Measurements from ENCODE around the gene CGA.

The CGA gene

DNA sequence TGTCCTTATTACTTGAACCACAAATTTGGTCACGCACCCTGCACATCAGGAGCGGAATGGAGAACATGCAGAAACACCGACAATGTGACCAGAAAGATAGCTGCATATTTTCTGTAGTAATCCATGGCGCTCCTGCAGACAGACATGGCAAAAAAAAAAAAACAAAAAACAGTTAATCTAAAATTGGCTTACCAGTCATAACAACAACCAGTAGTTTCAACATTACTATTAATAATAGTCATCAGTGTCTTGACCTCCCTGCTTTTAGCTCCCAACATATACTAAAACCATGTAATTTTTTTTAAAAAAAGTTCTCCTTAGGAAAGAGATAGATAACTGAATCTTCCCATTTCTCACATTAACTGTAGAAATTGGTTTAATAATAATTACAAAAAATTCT is 6.8 kb downstream of the CGA start:
- Histone ChIP-seq H3K27ac (ENCODE audit: low read length, poor library complexity, severe bottlenecking) (no peak overlapping the region), H3K4me1 (ENCODE audit: control insufficient read depth, insufficient read depth, low read depth, low read length) (no peaks in the 10 kb centered on the region), H3K4ac (ENCODE audit: low read depth in 1 of 2, low read length in 2 of 2) (no peak overlapping the region), H3K9me3 (ENCODE audit: control insufficient read depth, low read length) (no peaks in the 10 kb centered on the region), H3K36me3 (ENCODE audit: control insufficient read depth in 1 of 2, insufficient read depth in 2 of 2, low read depth in 1 of 2, low read length in 2 of 2) (no peaks in the 10 kb centered on the region), H3K79me1 (replicated peaks; ENCODE audit: low read length, poor library complexity, severe bottlenecking) (no peaks in the 10 kb centered on the region), H3K18ac (ENCODE audit: low read depth in 1 of 2, low read length in 2 of 2) (no peak overlapping the region), H3K9ac (ENCODE audit: low read length) (no peak overlapping the region), H4K91ac (ENCODE audit: low read length) (no peak overlapping the region), H3K27me3 (ENCODE audit: control insufficient read depth in 1 of 2, insufficient read depth in 1 of 2, low read length in 2 of 2) (peaks cover 0 to 7% of the 10 kb centered on the region in 2 experiments), H3K14ac (ENCODE audit: low read length in 2 of 2) (no peak overlapping the region), H3K4me2 (ENCODE audit: low read length, poor library complexity, severe bottlenecking) (no peak overlapping the region), H3K23ac (ENCODE audit: low read length in 2 of 2) (no peak overlapping the region), H3K4me3 (ENCODE audit: insufficient read depth in 1 of 2, low read depth in 1 of 2, low read length in 2 of 2) (no peak overlapping the region), H2BK5ac (ENCODE audit: low read depth, low read length, poor library complexity, severe bottlenecking) (no peak overlapping the region), H2AFZ (ENCODE audit: low read depth, low read length) (no peak overlapping the region), H4K8ac (ENCODE audit: low read length) (no peak overlapping the region), H2BK120ac (ENCODE audit: low read depth, low read length) (no peak overlapping the region), H2AK5ac (ENCODE audit: low read length, severe bottlenecking) (no peak overlapping the region), H2BK12ac (ENCODE audit: low read length in 2 of 2) (no peak overlapping the region), H2BK15ac (ENCODE audit: low read depth, poor library complexity, severe bottlenecking) (no peak overlapping the region)
- DNase-seq, result no peak
- 82% methylated on average over 4 of the region's 4 CpGs for WGBS

GRCh38 chr6:87082160-87082721 is 12.7 kb downstream of the CGA start:
- Histone ChIP-seq H3K4me2 (ENCODE audit: low read length, poor library complexity, severe bottlenecking) (no peak overlapping the region), H4K8ac (ENCODE audit: low read length) (no peak overlapping the region), H3K9me3 (ENCODE audit: control insufficient read depth, low read length) (no peaks in the 10 kb centered on the region), H2AK5ac (ENCODE audit: low read length, severe bottlenecking) (no peak overlapping the region), H4K91ac (ENCODE audit: low read length) (no peak overlapping the region), H2BK15ac (ENCODE audit: low read depth, poor library complexity, severe bottlenecking) (no peak overlapping the region), H2AFZ (ENCODE audit: low read depth, low read length) (no peak overlapping the region), H3K4ac (ENCODE audit: low read depth in 1 of 2, low read length in 2 of 2) (no peak overlapping the region), H3K4me1 (ENCODE audit: control insufficient read depth, insufficient read depth, low read depth, low read length) (no peaks in the 10 kb centered on the region), H3K18ac (ENCODE audit: low read depth in 1 of 2, low read length in 2 of 2) (no peak overlapping the region), H3K79me1 (replicated peaks; ENCODE audit: low read length, poor library complexity, severe bottlenecking) (no peaks in the 10 kb centered on the region), H3K4me3 (ENCODE audit: insufficient read depth in 1 of 2, low read depth in 1 of 2, low read length in 2 of 2) (no peak overlapping the region), H3K36me3 (ENCODE audit: control insufficient read depth in 1 of 2, insufficient read depth in 2 of 2, low read depth in 1 of 2, low read length in 2 of 2) (no peaks in the 10 kb centered on the region), H2BK12ac (ENCODE audit: low read length in 2 of 2) (no peak overlapping the region), H2BK120ac (ENCODE audit: low read depth, low read length) (no peak overlapping the region), H3K14ac (ENCODE audit: low read length in 2 of 2) (no peak overlapping the region), H3K27ac (ENCODE audit: low read length, poor library complexity, severe bottlenecking) (no peak overlapping the region), H2BK5ac (ENCODE audit: low read depth, low read length, poor library complexity, severe bottlenecking) (no peak overlapping the region), H3K27me3 (ENCODE audit: control insufficient read depth in 1 of 2, insufficient read depth in 1 of 2, low read length in 2 of 2) (peaks cover 0 to 34% of the 10 kb centered on the region in 2 experiments), H3K9ac (ENCODE audit: low read length) (no peak overlapping the region), H3K23ac (ENCODE audit: low read length in 2 of 2) (no peak overlapping the region)
- 71% methylated on average over 1 of the region's 2 CpGs for WGBS
- DNase-seq, result no peak

DNA sequence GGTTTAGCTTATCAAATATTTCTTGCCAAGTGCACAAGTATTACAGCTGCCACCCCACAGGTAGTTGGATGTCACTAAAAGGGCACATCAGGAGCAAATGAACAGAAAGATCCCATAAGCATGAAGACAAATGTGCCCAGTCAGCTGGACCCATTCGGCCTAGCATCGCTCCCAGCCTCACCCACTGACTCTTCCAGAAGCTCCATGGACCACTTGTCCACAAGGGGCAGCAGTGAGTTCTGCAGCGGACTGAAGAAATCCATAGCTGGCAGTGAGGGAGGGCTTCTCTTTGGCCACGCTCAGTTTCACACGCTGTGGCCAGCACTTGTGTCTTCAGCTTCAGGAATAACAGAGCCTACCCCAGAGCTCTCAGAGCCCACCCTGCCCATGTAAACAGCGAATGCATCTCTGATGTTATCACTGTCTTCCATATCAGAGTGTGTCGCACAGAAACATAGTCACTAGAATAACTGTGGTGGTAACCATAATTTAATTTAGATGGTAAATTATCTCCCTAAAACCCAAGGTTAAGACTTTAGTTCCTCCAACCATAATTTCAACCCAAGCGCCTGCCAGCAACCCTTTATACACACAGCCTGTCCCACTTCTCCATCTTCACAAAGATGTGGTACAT is 15.8 kb downstream of the CGA start:
- no peak overlapping the region for H2BK120ac ChIP-seq (ENCODE audit: low read depth, low read length)
- H3K27ac ChIP-seq (ENCODE audit: low read length, poor library complexity, severe bottlenecking), result no peak overlapping the region
- H3K27me3 ChIP-seq (ENCODE audit: control insufficient read depth in 1 of 2, insufficient read depth in 1 of 2, low read length in 2 of 2), result peaks cover 0 to 31% of the 10 kb centered on the region in 2 experiments
- H2AK5ac ChIP-seq (ENCODE audit: low read length, severe bottlenecking), result no peak overlapping the region
- H3K4me1 ChIP-seq (ENCODE audit: control insufficient read depth, insufficient read depth, low read depth, low read length), result peaks cover 3% of the 10 kb centered on the region
- no peak overlapping the region for H3K4me3 ChIP-seq (ENCODE audit: insufficient read depth in 1 of 2, low read depth in 1 of 2, low read length in 2 of 2)
- no peak overlapping the region for H3K23ac ChIP-seq (ENCODE audit: low read length in 2 of 2)
- H3K18ac ChIP-seq (ENCODE audit: low read depth in 1 of 2, low read length in 2 of 2), result no peak overlapping the region
- no peak overlapping the region for H3K9ac ChIP-seq (ENCODE audit: low read length)
- no peak overlapping the region for H4K8ac ChIP-seq (ENCODE audit: low read length)
- no peaks in the 10 kb centered on the region for H3K36me3 ChIP-seq (ENCODE audit: control insufficient read depth in 1 of 2, insufficient read depth in 2 of 2, low read depth in 1 of 2, low read length in 2 of 2)
- DNase-seq, result peak; percentile 69
- H3K14ac ChIP-seq (ENCODE audit: low read length in 2 of 2), result no peak overlapping the region
- H2BK12ac ChIP-seq (ENCODE audit: low read length in 2 of 2), result no peak overlapping the region
- H3K4ac ChIP-seq (ENCODE audit: low read depth in 1 of 2, low read length in 2 of 2), result no peak overlapping the region
- no peak overlapping the region for H2BK5ac ChIP-seq (ENCODE audit: low read depth, low read length, poor library complexity, severe bottlenecking)
- H3K79me1 ChIP-seq (replicated peaks; ENCODE audit: low read length, poor library complexity, severe bottlenecking), result no peaks in the 10 kb centered on the region
- no peak overlapping the region for H3K4me2 ChIP-seq (ENCODE audit: low read length, poor library complexity, severe bottlenecking)
- no peak overlapping the region for H4K91ac ChIP-seq (ENCODE audit: low read length)
- WGBS, result 24% methylated on average over 7 of the region's 8 CpGs
- no peaks in the 10 kb centered on the region for H3K9me3 ChIP-seq (ENCODE audit: control insufficient read depth, low read length)
- no peak overlapping the region for H2BK15ac ChIP-seq (ENCODE audit: low read depth, poor library complexity, severe bottlenecking)
- H2AFZ ChIP-seq (ENCODE audit: low read depth, low read length), result no peak overlapping the region

GRCh38 chr6:87075168-87075567 is 19.7 kb downstream of the CGA start:
- 92% methylated on average over 2 of the region's 2 CpGs for WGBS
- Histone ChIP-seq H4K8ac (ENCODE audit: low read length) (no peak overlapping the region), H3K4ac (ENCODE audit: low read depth in 1 of 2, low read length in 2 of 2) (no peak overlapping the region), H3K23ac (ENCODE audit: low read length in 2 of 2) (no peak overlapping the region), H3K27ac (ENCODE audit: low read length, poor library complexity, severe bottlenecking) (no peak overlapping the region), H3K9ac (ENCODE audit: low read length) (no peak overlapping the region), H2BK5ac (ENCODE audit: low read depth, low read length, poor library complexity, severe bottlenecking) (no peak overlapping the region), H3K27me3 (ENCODE audit: control insufficient read depth in 1 of 2, insufficient read depth in 1 of 2, low read length in 2 of 2) (peaks cover 0 to 13% of the 10 kb centered on the region in 2 experiments), H3K4me3 (ENCODE audit: insufficient read depth in 1 of 2, low read depth in 1 of 2, low read length in 2 of 2) (no peak overlapping the region), H3K18ac (ENCODE audit: low read depth in 1 of 2, low read length in 2 of 2) (no peak overlapping the region), H2BK120ac (ENCODE audit: low read depth, low read length) (no peak overlapping the region), H3K36me3 (ENCODE audit: control insufficient read depth in 1 of 2, insufficient read depth in 2 of 2, low read depth in 1 of 2, low read length in 2 of 2) (no peaks in the 10 kb centered on the region), H3K14ac (ENCODE audit: low read length in 2 of 2) (no peak overlapping the region), H2AFZ (ENCODE audit: low read depth, low read length) (no peak overlapping the region), H4K91ac (ENCODE audit: low read length) (no peak overlapping the region), H2BK12ac (ENCODE audit: low read length in 2 of 2) (no peak overlapping the region), H3K9me3 (ENCODE audit: control insufficient read depth, low read length) (no peaks in the 10 kb centered on the region), H2AK5ac (ENCODE audit: low read length, severe bottlenecking) (no peak overlapping the region), H3K79me1 (replicated peaks; ENCODE audit: low read length, poor library complexity, severe bottlenecking) (no peaks in the 10 kb centered on the region), H2BK15ac (ENCODE audit: low read depth, poor library complexity, severe bottlenecking) (no peak overlapping the region), H3K4me2 (ENCODE audit: low read length, poor library complexity, severe bottlenecking) (no peak overlapping the region), H3K4me1 (ENCODE audit: control insufficient read depth, insufficient read depth, low read depth, low read length) (peaks cover 3% of the 10 kb centered on the region)
- DNase-seq, result no peak
